AG10803 (cell line): ENCODE results near the gene CACNG5.
A peak's percentile ranks its signal among the peaks of the same experiment; 100 is the strongest.

Experiments
- DNase-seq: peaks from one replicate; pipeline ENCODE4 v3.0.0; 2010; ENCODE audit warnings: low read depth
- H3K4me3 ChIP-seq: 2 replicates; pipeline ENCODE4 v1.5.1; 2011; ENCODE audit warnings: mild to moderate bottlenecking, low read length, control low read depth
- CTCF ChIP-seq: conservative IDR thresholded peaks from 2 replicates; pipeline ENCODE4 v1.5.1; 2011; ENCODE audit warnings: mild to moderate bottlenecking, low read length, control low read depth, inconsistent platforms

The CACNG5 gene

GRCh38 chr17:66819466-66819865 lies 15.5 kb upstream of the CACNG5 start:
- H3K4me3 ChIP-seq = no peak overlapping the region
- TF ChIP-seq CTCF = no peak
- DNase-seq = no peak

- TF ChIP-seq CTCF = no peak
- no peak for DNase-seq
- no peak overlapping the region for H3K4me3 ChIP-seq
These were observed 12.9 kb upstream of the CACNG5 start for GRCh38 chr17:66822009-66822408.

- no peak for DNase-seq
- no peak overlapping the region for H3K4me3 ChIP-seq
- no peak for TF ChIP-seq CTCF
These were observed 8.1 kb upstream of the CACNG5 start for GRCh38 chr17:66826856-66827255.

- H3K4me3 ChIP-seq = no peak overlapping the region
- DNase-seq = peak; percentile 54
These were observed 5.5 kb upstream of the CACNG5 start for GRCh38 chr17:66829386-66829864.

GRCh38 chr17:66829883-66830282 lies 5.0 kb upstream of the CACNG5 start:
- no peak for DNase-seq
- H3K4me3 ChIP-seq = no peak overlapping the region
- no peak for TF ChIP-seq CTCF

More at GRCh38 chr17:66829386-66829864, 5.5 kb upstream of the CACNG5 start:
- no peak for TF ChIP-seq CTCF

- DNase-seq = no peak
- TF ChIP-seq CTCF = no peak
- H3K4me3 ChIP-seq = no peak overlapping the region
These were observed 4.5 kb upstream of the CACNG5 start for GRCh38 chr17:66830451-66830850.

- no peak for DNase-seq
- no peak overlapping the region for H3K4me3 ChIP-seq
- TF ChIP-seq CTCF = no peak
These were observed 3.3 kb upstream of the CACNG5 start for GRCh38 chr17:66831383-66832210.
